GM18508 (cell line): ENCODE results near the gene POLE2.
"Not testable (repeated sequence)": the region's sequence is repeated elsewhere in the genome, so short reads cannot be mapped to it uniquely, and the experiment has no call there.

ENCODE experiments used
- ATAC-seq: cut with Tn5 transposase; IDR thresholded peaks from one replicate; pipeline ENCODE4 v1.9.1; 2021; ENCODE audit warnings: moderate number of reproducible peaks; ENCODE audit not compliant: insufficient read depth, unreplicated experiment

POLE2 gene

DNA sequence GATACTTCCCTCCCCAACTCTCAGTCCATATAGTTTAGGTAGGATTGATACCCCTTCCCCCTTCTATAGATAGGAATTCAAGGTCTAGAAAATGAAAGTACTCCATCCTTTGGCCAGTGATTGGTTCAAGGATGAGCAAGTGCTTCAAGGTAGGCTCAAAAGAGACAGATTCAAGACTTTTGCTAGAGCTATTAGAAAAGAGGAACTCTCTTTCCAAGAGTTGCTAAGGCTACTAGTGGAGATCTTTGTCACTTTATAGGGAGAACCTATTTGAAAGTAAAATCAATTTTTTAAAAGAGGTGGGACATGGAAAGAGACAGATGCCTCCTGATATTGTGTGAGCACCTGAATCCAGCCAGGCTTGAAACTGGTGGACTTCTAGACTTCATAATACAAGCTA is 17.5 kb downstream of the POLE2 start:
- ATAC-seq = no peak

DNA sequence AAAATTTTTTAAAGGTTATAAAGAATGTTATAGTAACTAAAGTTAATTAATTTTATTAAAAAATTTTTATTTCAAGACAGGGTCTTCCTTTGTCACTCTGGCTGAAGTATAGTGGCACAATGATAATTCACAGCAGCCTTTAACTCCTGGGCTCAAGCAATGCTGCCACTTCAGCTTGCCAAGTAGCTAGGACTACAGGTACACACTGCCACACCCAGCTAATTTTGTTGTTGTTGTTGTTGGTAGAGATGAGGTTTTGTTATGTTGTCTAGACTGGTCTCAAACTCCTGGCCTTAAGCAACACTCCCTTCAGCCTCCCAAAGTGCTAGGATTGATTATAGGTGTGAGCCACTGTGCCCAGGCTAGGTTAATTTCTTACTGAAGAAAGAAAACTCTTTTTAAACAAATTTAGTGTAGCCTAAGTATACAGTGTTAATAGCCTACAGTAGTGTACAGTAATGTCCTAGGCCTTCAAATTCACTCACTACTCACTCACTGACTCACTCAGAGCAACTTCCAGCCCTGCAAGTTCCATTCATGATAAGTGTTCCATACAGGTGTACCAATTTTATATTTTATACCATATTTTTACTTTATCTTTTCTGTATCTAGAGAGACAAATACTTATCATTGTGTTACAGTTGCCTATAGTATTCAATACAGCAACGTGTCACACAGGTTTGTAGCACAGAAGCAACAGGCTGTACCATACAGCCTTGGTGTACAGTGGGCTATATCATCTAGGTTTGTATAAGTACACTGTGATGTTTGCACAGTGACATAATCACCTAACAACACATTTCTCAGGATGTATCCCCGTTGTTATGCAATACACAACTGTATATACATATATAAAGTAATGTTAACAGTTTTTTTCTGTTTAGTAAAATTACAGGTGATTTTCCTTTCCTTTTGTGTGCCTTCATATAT is 28.2 kb downstream of the POLE2 start:
- ATAC-seq = no peak

DNA sequence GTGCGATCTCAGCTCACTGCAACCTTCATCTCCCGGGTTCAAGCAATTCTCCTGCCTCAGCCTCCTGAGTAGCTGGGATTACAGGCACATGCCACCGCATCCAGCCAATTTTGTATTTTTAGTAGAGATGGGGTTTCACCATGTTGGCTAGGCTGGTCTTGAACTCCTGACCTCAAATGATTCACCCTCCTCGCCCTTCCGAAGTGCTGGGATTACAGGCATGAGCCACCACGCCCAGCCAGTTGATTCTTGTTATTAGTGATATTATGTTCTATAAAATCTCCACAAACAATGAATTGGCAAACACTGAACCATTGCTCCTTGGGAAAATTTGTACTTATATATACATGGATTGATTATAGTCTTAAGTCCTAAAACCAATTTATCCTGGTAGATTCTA is 30.5 kb downstream of the POLE2 start:
- ATAC-seq = not testable (repeated sequence)

DNA sequence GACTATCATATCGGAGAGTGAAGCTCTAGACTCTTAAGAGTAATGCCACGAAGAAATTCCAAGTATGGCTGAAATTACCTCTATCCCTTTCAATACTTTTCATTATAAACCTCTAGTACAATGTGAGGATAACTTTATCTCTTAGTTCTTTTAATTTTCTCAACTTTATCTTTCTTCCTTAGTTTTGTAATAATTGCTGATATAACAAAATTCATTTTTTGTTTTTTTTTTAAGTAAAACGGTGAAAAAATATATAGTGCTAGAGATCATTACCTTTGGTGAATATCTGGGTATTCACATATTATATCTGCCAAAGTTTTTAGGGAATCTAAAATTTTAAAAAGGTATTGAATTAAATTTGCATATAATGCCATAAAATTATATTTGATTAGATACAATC is 33.5 kb downstream of the POLE2 start:
- ATAC-seq = no peak

DNA sequence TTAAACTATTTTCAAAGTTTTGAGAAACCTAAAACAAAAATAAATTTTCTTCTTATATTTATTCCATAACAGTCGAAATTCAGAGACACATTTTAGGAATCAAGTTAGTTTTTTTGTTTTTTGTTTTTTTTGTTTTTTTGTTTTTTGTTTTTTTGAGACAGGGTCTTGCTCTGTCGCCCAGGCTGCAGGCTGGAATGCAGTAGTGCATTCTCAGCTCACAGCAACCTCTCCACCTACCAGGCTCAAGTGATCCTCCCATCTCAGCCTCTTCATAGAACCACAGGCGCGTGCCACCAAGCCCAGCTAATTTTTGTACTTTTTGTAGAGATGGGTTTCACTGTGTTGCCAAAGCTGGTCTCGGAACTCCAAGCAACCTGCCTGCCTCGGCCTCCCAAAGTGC is 34.5 kb downstream of the POLE2 start:
- ATAC-seq = no peak

DNA sequence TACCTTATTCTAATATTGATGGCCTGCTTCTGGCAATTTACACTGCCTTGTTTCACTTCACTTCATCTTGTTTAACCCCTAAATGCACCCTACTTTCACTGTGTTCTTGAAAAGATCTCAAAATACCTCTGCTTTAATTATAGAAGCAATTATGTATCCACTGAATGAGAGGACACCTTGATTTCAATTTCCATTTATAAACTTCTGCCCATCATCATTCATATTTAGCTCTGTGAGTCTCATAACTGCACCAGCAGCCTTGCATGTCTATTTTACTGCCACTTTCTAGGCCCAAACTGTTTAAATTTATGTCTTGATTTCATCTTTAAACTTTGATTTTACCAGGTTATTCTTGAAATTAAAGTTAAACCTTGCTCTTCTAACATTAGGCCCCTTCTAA is 45.9 kb downstream of the POLE2 start:
- ATAC-seq = no peak

DNA sequence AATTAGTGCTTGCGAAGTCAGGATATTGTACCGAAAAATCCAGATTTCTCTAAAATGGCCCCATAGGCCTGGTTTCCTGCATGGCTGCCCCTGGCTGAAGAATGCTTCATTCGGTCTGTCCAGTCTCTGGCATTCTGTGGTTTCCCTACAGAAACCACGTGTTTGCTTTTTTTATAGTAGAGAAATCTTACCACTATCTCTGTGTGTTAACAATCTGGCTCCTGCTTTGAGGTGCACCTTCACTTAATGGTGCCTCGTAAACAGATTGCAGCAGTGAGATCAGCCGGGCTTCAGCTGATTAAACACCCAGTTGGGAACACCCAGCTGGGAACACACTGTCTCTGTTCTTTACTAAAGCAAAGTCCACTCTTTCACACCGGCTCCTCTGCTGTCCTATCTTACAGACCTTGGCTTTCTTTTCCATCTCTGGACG is 46.3 kb downstream of the POLE2 start:
- ATAC-seq = no peak

DNA sequence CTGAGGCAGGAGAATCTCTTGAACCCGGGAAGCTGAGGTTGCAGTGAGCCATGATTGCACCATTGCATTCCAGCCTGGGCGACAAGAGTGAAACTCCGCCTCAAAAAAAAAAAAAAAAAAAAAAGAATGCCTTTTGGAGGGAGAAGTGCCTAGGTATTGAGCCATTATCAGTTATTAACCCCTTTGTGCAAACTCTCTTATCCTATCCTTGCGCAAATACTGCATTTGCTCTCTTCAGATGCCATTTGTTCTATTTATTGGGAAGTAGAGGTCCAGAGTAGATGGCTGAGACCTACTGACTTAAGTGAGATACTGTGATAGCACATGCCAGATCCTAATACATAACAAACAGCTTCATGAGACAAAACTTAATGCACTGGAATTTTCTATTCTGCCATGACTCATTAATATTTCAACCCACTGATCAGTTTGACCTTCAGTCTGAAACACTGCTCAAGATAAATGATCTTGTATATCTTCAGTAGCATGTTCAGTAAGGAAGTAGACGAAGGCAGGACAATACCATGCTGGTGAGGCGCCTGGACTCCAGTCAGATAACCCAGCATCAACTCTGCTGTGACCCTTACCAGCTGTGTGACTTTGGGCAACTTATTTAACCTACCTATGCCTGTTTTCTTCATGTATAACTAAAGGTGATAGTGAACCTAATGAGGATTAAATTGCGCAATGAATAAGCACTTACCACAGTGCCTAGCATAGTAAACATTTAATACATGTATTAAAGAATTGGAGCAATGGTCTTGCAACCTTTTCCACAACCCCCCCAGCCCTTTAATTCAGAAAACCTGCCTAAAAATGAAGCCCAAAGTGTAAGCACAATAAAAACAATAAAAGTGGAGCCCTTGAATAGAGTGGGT is 47.2 kb downstream of the POLE2 start:
- no peak for ATAC-seq

DNA sequence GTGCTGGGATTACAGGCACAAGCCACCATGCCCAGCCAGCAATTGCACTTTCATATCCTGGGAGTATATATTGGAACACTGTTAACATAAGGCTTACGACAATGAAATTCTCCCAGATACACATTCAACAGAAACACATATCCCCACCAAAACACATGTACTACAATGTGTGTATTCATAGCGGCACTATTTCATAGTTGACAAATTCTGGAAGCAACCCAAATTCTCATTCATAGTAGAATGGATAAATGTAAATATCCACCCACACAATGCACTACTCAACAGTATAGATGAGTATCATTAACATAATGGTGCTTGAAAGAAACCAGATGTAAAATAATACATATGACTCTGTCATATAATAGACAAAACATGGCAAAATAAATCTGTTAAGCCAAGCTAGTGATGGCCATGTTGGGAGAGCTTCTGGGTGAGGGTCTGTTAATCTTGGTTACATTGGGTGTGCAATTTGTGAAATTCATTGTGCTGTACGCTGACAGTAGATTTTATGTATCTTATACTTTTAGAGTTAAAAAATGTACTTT is 50.4 kb downstream of the POLE2 start:
- ATAC-seq = no peak

DNA sequence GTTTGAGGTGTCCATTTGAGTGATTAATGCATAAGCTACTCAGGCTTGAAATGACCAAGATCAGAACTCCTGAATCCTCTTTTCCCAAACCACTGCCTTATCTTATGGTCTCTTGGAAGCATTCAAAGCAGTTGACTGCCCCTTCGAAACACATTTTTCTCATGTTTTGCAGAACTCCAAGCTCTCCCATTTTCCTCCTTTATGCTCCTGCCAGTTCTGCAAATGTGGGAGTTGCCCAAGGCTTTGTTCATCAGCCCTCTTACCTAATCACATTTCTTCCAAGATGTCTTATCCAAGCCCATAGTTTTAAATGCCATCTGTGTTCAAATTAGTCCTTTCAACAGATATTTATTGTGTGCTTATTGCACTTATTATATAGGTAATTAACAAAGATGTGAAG is 51.1 kb downstream of the POLE2 start:
- no peak for ATAC-seq

DNA sequence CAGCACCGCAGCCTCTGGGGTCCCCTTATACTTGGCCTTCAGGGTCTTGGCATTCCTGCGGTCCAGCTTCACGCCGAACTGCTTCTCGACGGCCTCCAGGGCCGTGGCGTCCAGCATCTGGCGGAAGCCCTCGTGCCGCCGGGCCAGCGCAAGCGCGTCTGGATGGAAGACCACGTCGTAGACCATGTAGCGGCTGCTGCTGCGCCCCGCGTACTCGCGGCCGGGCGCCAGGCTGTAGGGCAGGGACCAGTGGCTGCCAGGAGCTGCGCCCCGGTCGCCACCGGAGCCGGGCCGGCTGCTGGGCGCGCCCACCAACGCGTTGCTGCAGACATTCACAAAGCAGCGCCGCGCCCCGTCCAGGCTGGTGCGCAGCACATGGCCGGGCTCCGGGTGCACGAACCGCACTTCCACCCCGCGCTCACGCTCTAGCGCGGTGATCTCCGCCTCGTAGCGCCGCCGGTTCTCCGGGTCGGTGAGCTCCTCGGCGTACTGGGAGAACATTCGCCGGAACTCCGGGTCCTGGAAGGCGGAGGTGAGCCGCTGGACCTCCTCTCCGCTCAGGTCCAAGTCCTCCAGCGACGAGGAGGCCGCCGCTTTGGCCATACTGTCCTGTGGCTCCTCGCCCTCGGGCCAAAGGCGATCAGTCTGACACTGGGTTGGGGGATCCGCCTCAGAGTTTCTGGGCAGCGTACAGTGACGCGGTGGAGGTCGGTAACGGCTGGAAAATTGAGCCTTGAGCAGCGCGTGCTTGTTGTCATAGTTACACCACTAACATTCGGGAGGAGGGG is 53.3 kb downstream of the POLE2 start, which contains the start of gene DNAAF2:
Gene DNAAF2, minus strand, starts transcription at position 698 of the 788 bp plus-strand sequence. Its CDS starts 95 bp downstream, at position 603.
- peak; percentile 20 for ATAC-seq

DNA sequence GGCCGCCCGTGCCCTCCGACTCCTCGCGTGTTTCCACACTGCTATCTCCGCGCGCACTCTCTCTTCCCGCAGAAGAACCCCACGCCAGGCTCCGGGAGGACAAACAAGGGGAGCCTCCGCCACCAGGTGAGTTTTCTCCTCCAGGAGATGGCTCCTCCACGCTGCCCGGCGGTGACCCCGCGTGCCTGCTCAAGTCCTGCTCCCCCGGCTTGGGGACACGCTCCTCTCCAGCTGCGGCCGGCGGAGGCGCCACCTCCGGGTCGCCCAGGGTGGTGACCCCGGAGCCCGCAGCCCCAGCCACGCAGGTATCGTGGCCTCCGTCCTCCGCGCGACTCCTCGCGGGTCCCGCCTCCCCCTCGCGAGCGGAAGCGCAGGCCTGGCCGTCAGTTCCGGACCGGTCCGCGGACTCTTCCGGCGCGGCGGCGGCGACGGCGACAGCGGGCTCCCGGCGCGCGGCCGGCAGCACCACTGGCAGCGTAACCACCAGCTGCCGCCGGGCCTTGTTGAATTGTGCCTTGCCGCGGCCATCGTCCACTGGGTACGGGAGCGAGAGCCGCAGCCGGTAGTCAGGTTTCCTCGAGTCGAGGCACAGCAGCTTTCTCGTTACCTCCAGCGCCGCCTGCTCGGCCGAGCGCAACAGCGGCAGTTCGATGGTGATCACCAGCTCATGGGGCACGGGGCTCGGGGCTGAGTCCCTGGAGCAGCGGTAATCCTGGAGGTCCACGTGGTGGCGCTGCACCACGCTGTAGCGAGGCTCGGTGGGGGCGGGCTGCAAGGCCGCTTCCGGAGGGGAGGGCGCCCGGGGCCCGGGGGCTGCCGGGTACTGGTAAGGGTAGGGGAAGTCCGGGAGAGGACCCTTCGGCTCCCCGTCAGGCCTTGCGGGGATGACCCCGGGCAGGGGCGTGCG is 54.1 kb downstream of the POLE2 start:
- ATAC-seq = peak; percentile 47

DNA sequence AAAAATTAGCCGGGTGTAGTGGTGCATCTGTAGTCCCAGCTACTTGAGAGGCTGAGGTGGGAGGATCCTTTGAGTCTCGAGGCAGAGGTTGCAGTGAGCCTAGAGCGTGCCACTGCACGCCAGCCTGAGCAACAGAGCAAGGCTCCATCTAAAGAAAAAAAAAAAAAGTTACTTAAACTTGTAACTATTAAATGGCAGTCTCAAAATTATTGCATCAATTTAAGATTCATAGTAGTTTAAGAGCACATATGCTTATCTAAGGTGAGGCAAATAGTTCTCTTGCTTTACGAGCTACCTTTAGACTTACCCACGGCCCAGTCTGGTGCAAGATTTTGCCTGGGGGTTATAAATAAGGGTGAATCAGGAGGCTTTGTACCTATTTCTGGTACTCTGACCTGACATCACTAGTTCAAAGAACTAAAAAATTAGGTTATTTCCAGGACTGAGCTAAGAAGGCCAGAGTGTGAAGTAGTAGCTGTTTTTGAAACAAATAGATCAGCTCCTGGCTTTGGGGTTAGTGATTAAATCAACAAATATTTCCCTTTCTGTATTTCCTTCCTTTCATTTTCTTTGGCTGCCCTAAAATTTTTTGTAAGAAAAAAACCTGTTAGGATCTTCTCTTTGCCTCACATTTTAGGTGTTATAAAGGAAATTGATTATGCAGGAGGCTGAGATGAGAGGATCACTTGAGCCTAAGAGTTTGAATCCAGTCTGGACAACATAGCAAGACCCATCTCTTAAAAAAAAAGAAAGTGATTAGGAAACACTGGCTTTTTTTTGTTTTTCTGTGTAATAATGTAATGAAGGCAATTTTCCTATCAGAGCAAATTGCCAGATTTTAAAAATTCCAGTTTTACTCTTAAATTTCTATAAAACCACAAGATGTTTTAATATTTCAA is 63.8 kb downstream of the POLE2 start:
- ATAC-seq = no peak

DNA sequence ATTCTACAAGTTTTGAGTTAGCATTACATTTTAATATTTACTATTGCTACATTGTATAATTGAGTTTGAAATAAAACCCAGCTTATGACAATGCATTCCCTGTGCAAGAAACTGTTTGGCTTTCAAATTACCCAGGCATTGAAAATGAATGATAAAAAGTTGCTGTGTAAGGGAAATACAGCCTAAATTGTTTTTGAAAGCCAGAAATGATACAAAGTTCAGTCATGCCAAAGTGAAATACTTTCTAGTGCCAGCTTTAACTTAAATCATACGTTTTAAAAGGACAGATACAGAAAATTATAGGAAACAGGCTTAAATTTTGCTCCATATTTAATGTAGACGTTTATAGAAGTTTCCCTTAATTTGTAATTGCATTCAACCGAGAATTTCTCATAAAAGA is 64.6 kb downstream of the POLE2 start:
- no peak for ATAC-seq

DNA sequence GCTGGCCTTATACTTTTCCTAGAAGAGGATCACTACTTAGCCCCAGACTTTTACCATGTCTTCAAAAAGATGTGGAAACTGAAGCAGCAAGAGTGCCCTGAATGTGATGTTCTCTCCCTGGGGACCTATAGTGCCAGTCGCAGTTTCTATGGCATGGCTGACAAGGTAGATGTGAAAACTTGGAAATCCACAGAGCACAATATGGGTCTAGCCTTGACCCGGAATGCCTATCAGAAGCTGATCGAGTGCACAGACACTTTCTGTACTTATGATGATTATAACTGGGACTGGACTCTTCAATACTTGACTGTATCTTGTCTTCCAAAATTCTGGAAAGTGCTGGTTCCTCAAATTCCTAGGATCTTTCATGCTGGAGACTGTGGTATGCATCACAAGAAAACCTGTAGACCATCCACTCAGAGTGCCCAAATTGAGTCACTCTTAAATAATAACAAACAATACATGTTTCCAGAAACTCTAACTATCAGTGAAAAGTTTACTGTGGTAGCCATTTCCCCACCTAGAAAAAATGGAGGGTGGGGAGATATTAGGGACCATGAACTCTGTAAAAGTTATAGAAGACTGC is 65.9 kb downstream of the POLE2 start:
- ATAC-seq = no peak

DNA sequence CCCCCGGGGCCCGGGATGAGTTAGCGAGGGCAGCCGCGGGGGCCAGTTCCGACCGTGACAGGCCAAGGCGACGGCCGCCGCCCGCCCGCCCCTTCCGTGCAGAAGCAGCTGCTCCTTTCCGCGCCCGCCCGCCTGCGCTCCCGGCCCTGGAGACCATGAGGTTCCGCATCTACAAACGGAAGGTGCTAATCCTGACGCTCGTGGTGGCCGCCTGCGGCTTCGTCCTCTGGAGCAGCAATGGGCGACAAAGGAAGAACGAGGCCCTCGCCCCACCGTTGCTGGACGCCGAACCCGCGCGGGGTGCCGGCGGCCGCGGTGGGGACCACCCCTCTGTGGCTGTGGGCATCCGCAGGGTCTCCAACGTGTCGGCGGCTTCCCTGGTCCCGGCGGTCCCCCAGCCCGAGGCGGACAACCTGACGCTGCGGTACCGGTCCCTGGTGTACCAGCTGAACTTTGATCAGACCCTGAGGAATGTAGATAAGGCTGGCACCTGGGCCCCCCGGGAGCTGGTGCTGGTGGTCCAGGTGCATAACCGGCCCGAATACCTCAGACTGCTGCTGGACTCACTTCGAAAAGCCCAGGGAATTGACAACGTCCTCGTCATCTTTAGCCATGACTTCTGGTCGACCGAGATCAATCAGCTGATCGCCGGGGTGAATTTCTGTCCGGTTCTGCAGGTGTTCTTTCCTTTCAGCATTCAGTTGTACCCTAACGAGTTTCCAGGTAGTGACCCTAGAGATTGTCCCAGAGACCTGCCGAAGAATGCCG is 66.7 kb downstream of the POLE2 start:
- ATAC-seq = no peak
